Hematopoietic multipotent progenitor cell treated with erythropoietin and hydrocortisone succinate and interleukin-3 and kit ligand, for 6 days (in vitro differentiated cells): ENCODE results near the gene NIPSNAP3A.
A peak's percentile ranks its signal among the peaks of the same experiment; 100 is the strongest.

Experiments
- DNase-seq: peaks from one replicate; pipeline ENCODE4 v3.0.0-alpha.2; 2015

The NIPSNAP3A gene

GRCh38 chr9:104774831-104775573 is 27.5 kb downstream of the NIPSNAP3A start:
- peak; percentile 81 for DNase-seq

DNA sequence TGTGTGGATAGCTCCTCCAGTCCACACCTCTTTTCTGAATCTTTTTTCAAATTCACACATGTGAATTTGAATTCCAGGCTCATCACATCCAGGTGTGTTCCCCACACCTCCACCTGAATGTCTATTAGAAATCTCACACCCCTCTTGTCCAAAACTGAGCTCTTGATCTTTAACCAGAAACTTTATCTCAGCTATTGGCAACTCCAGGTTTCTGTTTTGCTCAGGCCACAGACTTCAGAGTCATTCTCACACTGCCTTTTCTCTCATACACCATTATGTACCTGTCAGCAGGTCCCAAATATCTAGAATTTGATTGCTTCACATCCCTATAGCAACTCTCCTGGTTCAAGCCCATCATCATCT is 28.1 kb downstream of the NIPSNAP3A start:
- no peak for DNase-seq

DNA sequence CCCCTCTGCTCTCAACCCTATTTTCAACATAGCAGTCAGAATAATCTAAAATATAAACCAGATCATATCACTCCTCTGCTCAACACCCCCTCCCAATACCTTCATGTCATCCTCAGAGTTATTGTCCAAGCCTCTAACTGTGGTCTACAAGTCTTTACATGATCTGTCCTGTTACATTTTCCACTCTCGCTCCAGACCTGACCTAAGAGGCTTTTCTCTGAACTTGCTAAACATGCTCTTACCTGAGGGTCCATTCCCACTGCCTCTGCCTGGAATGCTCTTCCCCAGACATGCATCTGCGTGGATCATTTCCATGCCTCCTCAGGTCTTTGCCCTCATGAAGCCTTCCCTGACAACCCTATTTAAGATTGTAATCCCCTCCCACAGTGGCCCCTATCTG is 28.5 kb downstream of the NIPSNAP3A start:
- DNase-seq, result no peak

GRCh38 chr9:104776797-104777196 is 29.3 kb downstream of the NIPSNAP3A start:
- DNase-seq, result no peak

DNA sequence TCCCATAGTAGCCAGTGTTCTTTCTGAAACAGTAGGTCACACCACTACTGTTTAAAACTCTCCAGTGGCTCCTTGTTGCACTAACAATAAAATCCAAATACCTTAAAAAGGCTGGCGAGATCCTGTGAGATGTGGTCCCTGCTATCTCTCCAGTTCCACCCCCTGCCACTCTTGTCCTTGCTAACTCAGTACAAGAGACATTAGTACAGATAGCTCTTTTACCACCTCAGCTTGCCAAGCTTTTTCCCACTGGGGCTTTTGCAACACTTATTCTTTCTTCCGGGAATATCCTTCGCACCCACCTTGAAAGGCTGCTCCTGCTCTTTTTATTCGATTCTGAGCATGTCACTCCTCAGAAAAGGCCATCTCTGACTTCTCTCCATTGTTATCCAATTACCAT is 31.3 kb downstream of the NIPSNAP3A start:
- DNase-seq, result no peak

DNA sequence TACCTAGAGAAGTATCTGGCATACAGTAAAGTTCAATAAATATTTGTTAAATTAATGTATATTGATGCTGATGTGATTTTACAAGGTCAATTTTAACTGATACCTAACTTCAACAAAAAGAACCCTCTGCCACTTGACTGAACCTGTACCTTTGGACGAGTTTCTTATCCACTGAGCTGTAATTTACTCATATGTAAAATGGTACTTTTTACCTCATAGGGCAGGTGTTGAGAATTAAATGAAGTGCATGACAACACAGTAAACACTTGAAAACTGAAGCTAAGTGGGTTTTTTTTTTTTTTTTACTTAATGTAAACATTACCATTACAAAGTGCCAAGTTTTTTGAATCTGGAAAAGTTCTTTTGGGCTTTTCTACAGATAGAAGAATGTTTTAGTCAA is 31.9 kb downstream of the NIPSNAP3A start:
- DNase-seq, result no peak

DNA sequence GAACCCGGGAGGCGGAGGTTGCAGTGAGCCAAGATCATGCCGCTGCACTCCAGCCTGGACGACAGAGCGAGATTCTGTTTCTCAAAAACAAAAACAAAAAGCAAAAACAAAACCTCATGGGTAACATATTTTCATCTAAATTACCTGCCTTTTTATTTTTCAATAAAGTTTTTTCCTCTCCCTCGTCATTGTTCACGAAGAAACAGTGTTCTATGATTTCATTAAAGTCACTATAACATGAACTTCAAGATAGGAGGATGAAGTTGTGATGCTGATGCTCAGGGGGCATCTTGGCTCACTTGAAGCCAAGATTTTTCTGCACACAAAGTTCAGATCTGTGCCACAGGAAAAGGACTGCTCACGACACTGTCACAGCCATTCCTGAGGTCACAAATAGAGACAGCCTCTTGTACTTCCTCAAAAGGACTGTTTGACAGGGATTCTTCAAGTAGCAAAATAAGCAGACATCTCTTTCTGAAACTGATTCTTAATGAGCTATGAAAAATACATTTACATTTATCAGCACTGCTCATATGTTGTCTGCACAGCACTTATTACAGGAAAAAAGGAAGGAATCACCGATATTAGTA is 32.6 kb downstream of the NIPSNAP3A start:
- DNase-seq, result peak; percentile 28

- DNase-seq, result peak; percentile 75
These were observed 33.4 kb downstream of the NIPSNAP3A start for GRCh38 chr9:104780796-104781395.

DNA sequence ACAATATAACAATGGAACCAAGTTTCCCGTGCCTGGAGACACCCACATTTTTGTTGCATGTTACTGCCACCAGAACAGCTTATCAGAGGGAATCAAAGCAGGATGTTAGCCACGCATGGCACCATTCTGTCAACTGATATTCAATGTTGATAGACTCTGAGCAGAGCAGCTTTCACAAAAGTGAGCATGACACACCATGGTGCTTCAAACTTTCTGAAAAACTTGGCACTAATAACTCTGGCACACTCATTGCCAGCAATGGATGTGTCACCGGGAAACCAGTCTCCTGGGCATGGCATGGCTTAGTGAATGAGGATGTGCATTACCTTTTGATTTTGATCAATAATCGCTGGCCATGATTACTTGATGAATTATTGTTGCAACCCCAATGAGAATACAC is 36.1 kb downstream of the NIPSNAP3A start:
- DNase-seq, result no peak

GRCh38 chr9:104784098-104784497 is 36.6 kb downstream of the NIPSNAP3A start:
- DNase-seq, result no peak

- DNase-seq, result no peak
These were observed 38.8 kb downstream of the NIPSNAP3A start for GRCh38 chr9:104786293-104786692.

DNA sequence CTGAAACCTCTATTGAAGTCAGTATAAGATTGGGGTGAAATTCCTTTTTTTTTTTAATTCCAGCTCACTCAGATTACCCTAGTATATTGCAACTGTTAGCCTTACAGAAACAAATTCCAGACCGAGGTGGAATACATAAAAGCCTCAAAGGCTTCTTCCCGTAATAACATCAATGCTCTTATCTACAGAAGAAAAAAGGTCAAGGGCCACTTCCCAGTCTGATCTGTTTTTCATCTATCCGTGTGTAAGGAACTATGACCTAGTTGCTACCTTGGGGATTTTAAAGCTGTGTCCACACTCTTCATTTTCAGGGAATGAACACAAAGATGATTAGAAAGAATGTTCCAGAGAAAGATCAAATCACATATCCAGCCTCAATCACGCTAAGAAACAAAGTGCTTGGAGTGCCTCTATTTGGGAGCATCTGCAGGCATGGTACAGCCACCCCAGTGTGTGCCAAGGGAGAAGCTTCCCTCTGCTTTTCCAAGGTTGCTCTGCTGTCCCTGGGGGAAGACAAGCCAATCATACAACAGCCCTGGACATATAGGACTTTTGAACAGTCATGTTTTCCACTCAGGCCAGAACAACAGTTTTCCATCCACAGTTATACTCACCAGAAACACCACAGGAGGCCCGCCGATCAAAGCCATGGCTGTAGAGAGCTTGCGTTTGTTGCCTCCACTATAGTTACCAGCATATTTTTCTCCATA is 40.0 kb downstream of the NIPSNAP3A start:
- no peak for DNase-seq

- no peak for DNase-seq
These were observed 40.8 kb downstream of the NIPSNAP3A start for GRCh38 chr9:104788251-104788650.

GRCh38 chr9:104794070-104794469 is 46.6 kb downstream of the NIPSNAP3A start:
- no peak for DNase-seq

DNA sequence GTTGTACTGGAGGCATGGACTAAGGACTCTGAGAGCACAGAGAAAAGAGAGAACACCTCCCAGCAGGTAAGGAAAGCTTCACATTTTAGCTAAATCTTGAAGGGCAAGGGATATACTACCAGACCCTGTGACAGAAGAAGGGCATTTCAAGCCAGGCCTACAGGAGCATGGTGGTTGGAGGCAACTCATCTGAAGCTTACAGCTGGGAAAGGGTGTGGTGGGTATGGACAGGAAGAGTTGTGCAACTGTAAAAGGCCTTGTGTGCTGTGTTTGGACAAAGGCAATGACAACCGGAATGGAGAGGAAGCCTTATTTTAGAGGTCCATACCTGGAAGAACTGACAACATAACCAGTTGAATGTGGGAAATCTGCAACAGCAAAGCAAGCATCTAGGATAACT is 47.6 kb downstream of the NIPSNAP3A start:
- peak; percentile 32 for DNase-seq

GRCh38 chr9:104795857-104796256 is 48.4 kb downstream of the NIPSNAP3A start:
- DNase-seq, result no peak

DNA sequence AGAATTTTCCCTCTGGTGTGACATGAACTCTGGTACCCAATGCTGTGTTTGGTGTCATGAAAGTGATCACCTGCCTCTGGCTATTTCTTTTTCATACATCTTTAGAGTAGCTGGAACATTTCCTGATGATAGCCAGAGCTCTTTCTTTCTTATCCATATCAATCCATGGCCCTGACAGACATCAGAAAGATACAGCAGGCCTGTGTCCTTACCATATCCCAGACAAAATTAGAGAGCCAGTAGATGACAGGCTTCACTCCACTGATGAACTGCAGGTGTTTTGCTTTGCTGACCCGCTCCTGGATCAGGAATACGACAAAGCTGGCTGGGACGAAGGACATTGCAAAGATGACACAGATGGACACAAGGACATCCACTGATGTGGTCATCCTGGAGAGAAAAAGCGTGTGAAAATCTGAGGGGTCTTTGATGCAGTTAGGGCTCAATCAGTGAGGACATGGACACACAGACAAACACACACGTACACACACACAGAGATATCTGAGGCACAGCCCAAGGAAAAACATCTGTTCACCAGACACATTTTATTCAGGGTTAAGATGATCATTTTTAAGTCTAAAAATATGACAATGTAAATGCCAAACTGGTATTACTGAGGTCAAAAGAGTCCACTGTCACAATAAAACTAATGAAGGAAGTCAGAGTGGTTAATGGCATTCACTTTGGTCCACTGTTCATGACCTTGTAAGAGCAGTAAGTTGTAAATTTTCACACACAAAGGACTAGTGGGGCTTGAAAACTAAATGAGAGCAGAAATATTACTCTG is 50.9 kb downstream of the NIPSNAP3A start:
- no peak for DNase-seq

- DNase-seq, result no peak
These were observed 52.7 kb downstream of the NIPSNAP3A start for GRCh38 chr9:104800068-104800785.

GRCh38 chr9:104802110-104802509 is 54.6 kb downstream of the NIPSNAP3A start:
- DNase-seq, result no peak

DNA sequence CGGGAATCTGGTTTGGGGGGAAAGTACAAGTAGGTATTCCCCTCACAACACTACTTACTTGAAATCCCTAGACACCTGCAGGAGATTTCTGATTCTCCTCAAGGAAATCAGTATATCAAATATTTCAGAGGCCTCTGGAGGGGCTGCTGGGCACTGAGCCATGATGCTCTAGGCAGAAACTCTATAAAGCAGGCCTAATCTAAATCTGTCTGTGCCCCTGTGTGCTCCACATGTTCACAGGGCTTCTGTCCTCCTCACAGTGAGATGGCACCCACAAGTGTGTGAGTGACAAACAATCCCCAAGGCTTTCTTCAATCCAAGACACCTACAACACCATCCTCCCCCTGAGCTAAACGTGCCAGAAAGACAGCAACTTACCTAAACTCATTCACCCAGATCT is 55.4 kb downstream of the NIPSNAP3A start:
- DNase-seq, result no peak

- no peak for DNase-seq
These were observed 58.0 kb downstream of the NIPSNAP3A start for GRCh38 chr9:104805441-104805840.

GRCh38 chr9:104808035-104808614 is 60.6 kb downstream of the NIPSNAP3A start:
- peak; percentile 42 for DNase-seq
